HepG2 (cell line): ENCODE measurements around the gene CEP104. TPM values are rescaled to one million over a fixed set of nuclear protein-coding genes. Genes with fewer than 3 reads are reported as not detected.

Source experiments
- ATAC-seq: fragments of 200-7000 bp; cut with Tn5 transposase; 3 replicates; pipeline ENCODE4 v1.9.1; 2020; ENCODE audit warnings: mild to moderate bottlenecking, moderate library complexity
- BruUV-seq: library from RNA; stranded (reverse); fragments of 400-500 nt; replicated peaks from 2 replicates; lab custom pipeline; 2021; lab: Mats Ljungman, UMichigan
- CTCF ChIA-PET: fragments of 300-600 bp; formaldehyde crosslinking; extraction: SDS; loops from one replicate; lab custom pipeline; 2021; ENCODE audit warnings: low total read pairs, inconsistent platforms, low intra/inter-chr PET ratio; lab: Yijun Ruan, JAX
- POLR2A ChIA-PET: fragments of 350-600 bp; sonication (Branson Sonifier 250); formaldehyde crosslinking; loops from one replicate; lab custom pipeline; 2020; ENCODE audit warnings: antibody characterized with exemption, inconsistent platforms; lab: Yijun Ruan, JAX
- DNase-seq: peaks from one replicate; pipeline ENCODE4 v3.0.0-alpha.2; 2015; ENCODE audit warnings: low spot score
- FAIRE-seq: peaks from 3 replicates; lab custom pipeline; 2011; peaks lifted over from hg19 to GRCh38; lab: Jason Lieb, UNC
- H2AFZ ChIP-seq: one replicate; pipeline ENCODE4 v1.6.1; 2011; ENCODE audit warnings: low read length, inconsistent platforms
- H3K27ac ChIP-seq: fragments of 300-600 bp; 3 replicates; pipeline ENCODE4 v1.8.0; 2011; ENCODE audit warnings: mixed run types, mild to moderate bottlenecking, mixed read lengths, low read length, inconsistent platforms; ENCODE audit not compliant: insufficient read depth; ENCODE audit errors: extremely low read length
- H3K27me3 ChIP-seq, 2 experiments: fragments of 200-600 bp in 1 of 2; 2 replicates in 1 of 2; 3 replicates in 1 of 2; pipeline versions ENCODE4 v1.6.0 to v1.8.0; 2011; ENCODE audit warnings: low read length in 2 of 2, mild to moderate bottlenecking in 2 of 2, moderate library complexity in 2 of 2, inconsistent platforms in 1 of 2; ENCODE audit not compliant: insufficient read depth in 2 of 2, control insufficient read depth in 1 of 2
- H3K36me3 ChIP-seq, 2 experiments: fragments of 200-600 bp in 1 of 2; replicated peaks in 1 of 2; 2 replicates in 1 of 2; 3 replicates in 1 of 2; pipeline versions ENCODE4 v1.5.1 to v1.8.0; 2011; ENCODE audit warnings: low read length in 2 of 2, inconsistent platforms in 1 of 2; ENCODE audit not compliant: insufficient read depth in 2 of 2, control insufficient read depth in 1 of 2
- H3K4me1 ChIP-seq: 2 replicates; pipeline ENCODE4 v1.5.1; 2012; ENCODE audit warnings: low read length, inconsistent platforms; ENCODE audit not compliant: insufficient read depth
- H3K4me2 ChIP-seq: 2 replicates; pipeline ENCODE4 v1.6.0; 2011; ENCODE audit warnings: low read depth, low read length, inconsistent platforms
- H3K4me3 ChIP-seq, 3 experiments: fragments of 200-600 bp in 1 of 3; sonication (generic), shearing (Covaris generic) in 1 of 3; replicated peaks in 1 of 3; 2 replicates each; pipeline ENCODE4 v1.5.1; 2011 to 2016; ENCODE audit warnings: low read length in 3 of 3, inconsistent platforms in 2 of 3, low read depth in 2 of 3, mild to moderate bottlenecking in 2 of 3, control low read depth in 1 of 3, mixed read lengths in 1 of 3; ENCODE audit not compliant: insufficient read depth in 1 of 3
- H3K79me2 ChIP-seq: one replicate; pipeline ENCODE4 v1.6.1; 2011; ENCODE audit warnings: low read length, inconsistent platforms; ENCODE audit not compliant: insufficient read depth
- H3K9ac ChIP-seq: 2 replicates; pipeline ENCODE4 v1.6.0; 2011; ENCODE audit warnings: mild to moderate bottlenecking, low read depth, low read length, inconsistent platforms; ENCODE audit not compliant: insufficient read depth
- H3K9me3 ChIP-seq: 2 replicates; pipeline ENCODE4 v1.5.1; 2012; ENCODE audit warnings: mild to moderate bottlenecking, low read length
- H4K20me1 ChIP-seq: 2 replicates; pipeline ENCODE4 v1.6.0; 2011; ENCODE audit warnings: inconsistent platforms, mild to moderate bottlenecking, low read length, moderate library complexity; ENCODE audit not compliant: insufficient read depth
- FOXA3 ChIP-seq: IDR thresholded peaks from 2 replicates; pipeline ENCODE4 v1.6.1; 2016; ENCODE audit warnings: missing genetic modification reagents, missing compliant biosample characterization
- MAZ ChIP-seq, 2 experiments: sonication (generic) in 1 of 2; formaldehyde crosslinking in 1 of 2; IDR thresholded peaks; 2 replicates each; pipeline versions ENCODE4 v1.5.0 to v1.6.1; 2012 to 2020; ENCODE audit warnings: low read depth in 2 of 2, mild to moderate bottlenecking in 2 of 2, borderline replicate concordance in 1 of 2, improper control_type of control experiment in 1 of 2, low read length in 1 of 2, missing genetic modification reagents in 1 of 2, moderate library complexity in 1 of 2
- PRDM10 ChIP-seq: sonication (generic); formaldehyde crosslinking; IDR thresholded peaks from 2 replicates; pipeline ENCODE4 v1.4.0; 2020; ENCODE audit warnings: low read depth, missing genetic modification reagents
- RARG ChIP-seq: sonication (generic); formaldehyde crosslinking; IDR thresholded peaks from 2 replicates; pipeline ENCODE4 v1.4.0; 2020; ENCODE audit warnings: low read depth, mild to moderate bottlenecking, missing genetic modification reagents
- RORA ChIP-seq: sonication (generic); formaldehyde crosslinking; IDR thresholded peaks from 2 replicates; pipeline ENCODE4 v1.5.0; 2020; ENCODE audit warnings: mild to moderate bottlenecking, missing genetic modification reagents, moderate library complexity
- ZNF256 ChIP-seq: sonication (generic); formaldehyde crosslinking; conservative IDR thresholded peaks from 2 replicates; pipeline ENCODE4 v1.4.0; 2020; ENCODE audit warnings: missing genetic modification reagents
- ZNF562 ChIP-seq: sonication (generic); formaldehyde crosslinking; IDR thresholded peaks from 2 replicates; pipeline ENCODE4 v1.8.0; 2022; ENCODE audit warnings: missing genetic modification reagents, borderline replicate concordance
- ZNF768 ChIP-seq: sonication (generic); formaldehyde crosslinking; IDR thresholded peaks from 2 replicates; pipeline ENCODE4 v1.4.0; 2020; ENCODE audit warnings: missing genetic modification reagents
- WGBS: methylation state at CpG from one replicate; pipeline ENCODE4 v1.1.6; 2017; ENCODE audit warnings: low lambda C conversion rate; 5-methylcytosine and 5-hydroxymethylcytosine counted together
- in situ Hi-C: cut with HindIII; loops from 2 replicates; pipeline ENCODE4 v1.10.0; 2017; ENCODE audit warnings: low pct_unique_long_range_greater_than_20kb; ENCODE audit not compliant: extremely low pct_ligation_motif_present
- intact Hi-C: fragments of 100-400 bp; cut with micrococcal nuclease; formaldehyde crosslinking; loops from one replicate; pipeline ENCODE4 v1.10.0; 2022; ENCODE audit not compliant: unreplicated experiment
- polyA plus RNA-seq, 8 experiments: library from polyadenylated mRNA; depleted of rRNA in 3 of 8; stranded (reverse) in 7 of 8; unstranded in 1 of 8; fragments of >200 nt; fragmentation: Illumina TruSeq in 4 of 8; extraction: Trizol in 4 of 8; gene quantifications; 2 replicates each; pipeline versions ENCODE4 v1.2.1 to v1.2.3, GENCODE V29; 2011 to 2016; ENCODE audit warnings: low read depth in 4 of 8, missing spikeins in 1 of 8, mixed read lengths in 1 of 8; ENCODE audit not compliant: insufficient read depth in 1 of 8
- total RNA-seq, 5 experiments: library from RNA; depleted of rRNA; stranded (reverse); fragments of >200 nt; fragmentation: Illumina TruSeq; extraction: Trizol; gene quantifications; 2 replicates each; pipeline ENCODE4 v1.2.3, GENCODE V29; 2016; ENCODE audit warnings: low read depth in 1 of 5

CEP104 gene
- total and polyA plus RNA-seq, 2 of the 13 experiments (the other 11 are each of a cell fraction or from before 2014, with no cell fraction given), result 20.4 to 30.1 TPM

- POLR2A ChIA-PET, result no interaction called here
- no peak for ATAC-seq
- Histone ChIP-seq H4K20me1 (no peaks in the 10 kb centered on the region), H3K9ac (no peak overlapping the region), H3K4me3 (no peak overlapping the region), H3K36me3 (peaks cover 12 to 61% of the 10 kb centered on the region in 2 experiments), H3K4me1 (no peaks in the 10 kb centered on the region), H3K27me3 (no peaks in the 10 kb centered on the region), H3K79me2 (no peaks in the 10 kb centered on the region), H3K4me2 (no peak overlapping the region), H3K27ac (no peak overlapping the region), H3K9me3 (peaks cover 10% of the 10 kb centered on the region), H2AFZ (no peak overlapping the region)
- DNase-seq, result no peak
- no peak for FAIRE-seq
- TF ChIP-seq MAZ (IDR thresholded peaks at IDR 0.05; ENCODE audit: borderline replicate concordance, low read depth, low read length) (no peak), MAZ (CRISPR knock-in tag; IDR thresholded peaks at IDR 0.05; ENCODE audit: low read depth) (no peak), RARG (CRISPR knock-in tag) (no peak), ZNF256 (CRISPR knock-in tag) (no peak), FOXA3 (CRISPR knock-in tag) (no peak)
- BruUV-seq, result no TSS peak
- intact Hi-C loops, result no loop called here
- WGBS, result 98% methylated on average over 10 of the region's 10 CpGs
- in situ Hi-C loops, result no loop called here
- CTCF ChIA-PET, result no interaction called here
These were observed 22.3 kb downstream of the CEP104 start for GRCh38 chr1:3834701-3835100.

- Histone ChIP-seq H2AFZ (no peak overlapping the region), H3K36me3 (peaks cover 10 to 58% of the 10 kb centered on the region in 2 experiments; a peak in 4 of 5 replicates), H4K20me1 (no peaks in the 10 kb centered on the region), H3K79me2 (no peaks in the 10 kb centered on the region), H3K27ac (no peak overlapping the region), H3K4me3 (no peak overlapping the region), H3K4me2 (no peak overlapping the region), H3K9me3 (no peaks in the 10 kb centered on the region; the same call in 1 of the 2 replicates), H3K4me1 (no peaks in the 10 kb centered on the region), H3K27me3 (no peaks in the 10 kb centered on the region), H3K9ac (no peak overlapping the region)
- no peak for FAIRE-seq
- CTCF ChIA-PET, result no interaction called here
- whole genome bisulfite sequencing, result 98% methylated on average over 6 of the region's 6 CpGs
- no peak for TF ChIP-seq ZNF562 (CRISPR knock-in tag)
- TF ChIP-seq PRDM10, result no peak
- TF ChIP-seq ZNF768, result no peak
- no peak for TF ChIP-seq RORA (CRISPR knock-in tag)
- BruUV-seq, result no TSS peak
- POLR2A ChIA-PET, result no interaction called here
- intact Hi-C loops (no loop called here), in situ Hi-C loops (no loop called here)
- ATAC-seq, result no peak
- DNase-seq, result no peak
These were observed 25.3 kb downstream of the CEP104 start for GRCh38 chr1:3831689-3832088.
